ENCODE data around the gene EFNA1. TPM values are rescaled to one million over a fixed set of nuclear protein-coding genes. Genes with fewer than 3 reads are reported as not detected.
A peak's percentile ranks its signal among the peaks of the same experiment; 100 is the strongest.

EFNA1 gene
- total and polyA plus RNA-seq, 2 of the 13 experiments (the other 11 are each of a cell fraction or from before 2014, with no cell fraction given), result 81.8 to 874 TPM

DNA sequence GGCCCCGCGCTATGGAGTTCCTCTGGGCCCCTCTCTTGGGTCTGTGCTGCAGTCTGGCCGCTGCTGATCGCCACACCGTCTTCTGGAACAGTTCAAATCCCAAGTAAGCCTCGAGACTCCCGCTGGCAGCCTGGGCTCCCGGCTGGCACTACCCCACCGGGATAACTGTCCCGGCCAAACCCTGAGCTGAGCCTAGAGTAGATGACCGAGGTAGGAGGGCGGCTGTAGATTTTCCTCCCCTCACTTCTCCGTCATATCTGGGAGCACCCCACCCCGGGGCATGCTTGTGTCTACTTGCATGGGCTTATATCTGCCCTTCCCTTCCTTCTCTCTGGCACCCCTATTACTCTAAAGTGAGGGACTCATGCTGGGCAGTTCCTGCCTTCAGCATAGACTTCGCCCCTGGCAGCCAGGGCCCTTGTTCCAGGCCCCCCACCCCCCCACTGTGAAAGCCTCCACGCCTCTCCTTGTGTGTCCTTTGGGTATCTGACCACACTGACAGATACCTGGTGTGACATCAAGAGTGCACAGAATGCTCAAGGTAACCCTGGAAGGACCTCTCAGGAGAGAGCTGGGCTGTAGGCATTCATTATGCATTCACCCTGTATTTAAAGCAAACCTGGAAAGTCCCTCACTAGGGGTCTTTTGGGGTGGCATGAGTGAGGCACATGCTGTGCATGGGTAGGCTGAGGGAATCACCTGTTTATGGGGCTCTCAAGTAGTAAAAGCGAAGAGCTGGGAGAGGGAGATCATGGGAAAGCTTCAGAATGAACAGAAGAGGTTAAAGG, 485 bp downstream of the EFNA1 start (continued):
- TF ChIP-seq, protein P1, sequence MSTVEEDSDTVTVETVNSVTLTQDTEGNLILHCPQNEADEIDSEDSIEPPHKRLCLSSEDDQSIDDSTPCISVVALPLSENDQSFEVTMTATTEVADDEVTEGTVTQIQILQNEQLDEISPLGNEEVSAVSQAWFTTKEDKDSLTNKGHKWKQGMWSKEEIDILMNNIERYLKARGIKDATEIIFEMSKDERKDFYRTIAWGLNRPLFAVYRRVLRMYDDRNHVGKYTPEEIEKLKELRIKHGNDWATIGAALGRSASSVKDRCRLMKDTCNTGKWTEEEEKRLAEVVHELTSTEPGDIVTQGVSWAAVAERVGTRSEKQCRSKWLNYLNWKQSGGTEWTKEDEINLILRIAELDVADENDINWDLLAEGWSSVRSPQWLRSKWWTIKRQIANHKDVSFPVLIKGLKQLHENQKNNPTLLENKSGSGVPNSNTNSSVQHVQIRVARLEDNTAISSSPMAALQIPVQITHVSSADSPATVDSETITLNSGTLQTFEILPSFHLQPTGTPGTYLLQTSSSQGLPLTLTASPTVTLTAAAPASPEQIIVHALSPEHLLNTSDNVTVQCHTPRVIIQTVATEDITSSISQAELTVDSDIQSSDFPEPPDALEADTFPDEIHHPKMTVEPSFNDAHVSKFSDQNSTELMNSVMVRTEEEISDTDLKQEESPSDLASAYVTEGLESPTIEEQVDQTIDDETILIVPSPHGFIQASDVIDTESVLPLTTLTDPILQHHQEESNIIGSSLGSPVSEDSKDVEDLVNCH (CRISPR knock-in tag; IDR thresholded peaks at IDR 0.05), result no peak
- TF ChIP-seq SP140L (CRISPR knock-in tag; IDR thresholded peaks at IDR 0.05; ENCODE audit: borderline replicate concordance), result no peak
- TF ChIP-seq, protein P2, sequence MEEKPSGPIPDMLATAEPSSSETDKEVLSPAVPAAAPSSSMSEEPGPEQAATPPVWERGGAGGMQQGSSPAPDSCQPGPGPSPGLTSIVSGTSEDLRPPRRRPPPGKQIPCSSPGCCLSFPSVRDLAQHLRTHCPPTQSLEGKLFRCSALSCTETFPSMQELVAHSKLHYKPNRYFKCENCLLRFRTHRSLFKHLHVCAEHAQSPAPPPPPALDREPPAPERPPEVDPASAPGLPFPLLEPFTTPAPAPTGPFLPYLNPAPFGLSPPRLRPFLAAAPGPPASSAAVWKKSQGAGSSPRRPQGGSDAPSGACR (CRISPR knock-in tag; IDR thresholded peaks at IDR 0.05), result no peak
- TF ChIP-seq NFKB2 (CRISPR knock-in tag; IDR thresholded peaks at IDR 0.05; ENCODE audit: borderline replicate concordance), result 0 out of 2 replicates have a peak, but pooled peaks have one; percentile 18
- TF ChIP-seq KDM4B (CRISPR knock-in tag; IDR thresholded peaks at IDR 0.05), result 0 out of 2 replicates have a peak, but pooled peaks have one; percentile 18
- TF ChIP-seq ATF7-NPFF (CRISPR knock-in tag; IDR thresholded peaks at IDR 0.05; ENCODE audit: low read depth), result 0 out of 2 replicates have a peak, but pooled peaks have one; percentile 14
- TF ChIP-seq, protein P3, sequence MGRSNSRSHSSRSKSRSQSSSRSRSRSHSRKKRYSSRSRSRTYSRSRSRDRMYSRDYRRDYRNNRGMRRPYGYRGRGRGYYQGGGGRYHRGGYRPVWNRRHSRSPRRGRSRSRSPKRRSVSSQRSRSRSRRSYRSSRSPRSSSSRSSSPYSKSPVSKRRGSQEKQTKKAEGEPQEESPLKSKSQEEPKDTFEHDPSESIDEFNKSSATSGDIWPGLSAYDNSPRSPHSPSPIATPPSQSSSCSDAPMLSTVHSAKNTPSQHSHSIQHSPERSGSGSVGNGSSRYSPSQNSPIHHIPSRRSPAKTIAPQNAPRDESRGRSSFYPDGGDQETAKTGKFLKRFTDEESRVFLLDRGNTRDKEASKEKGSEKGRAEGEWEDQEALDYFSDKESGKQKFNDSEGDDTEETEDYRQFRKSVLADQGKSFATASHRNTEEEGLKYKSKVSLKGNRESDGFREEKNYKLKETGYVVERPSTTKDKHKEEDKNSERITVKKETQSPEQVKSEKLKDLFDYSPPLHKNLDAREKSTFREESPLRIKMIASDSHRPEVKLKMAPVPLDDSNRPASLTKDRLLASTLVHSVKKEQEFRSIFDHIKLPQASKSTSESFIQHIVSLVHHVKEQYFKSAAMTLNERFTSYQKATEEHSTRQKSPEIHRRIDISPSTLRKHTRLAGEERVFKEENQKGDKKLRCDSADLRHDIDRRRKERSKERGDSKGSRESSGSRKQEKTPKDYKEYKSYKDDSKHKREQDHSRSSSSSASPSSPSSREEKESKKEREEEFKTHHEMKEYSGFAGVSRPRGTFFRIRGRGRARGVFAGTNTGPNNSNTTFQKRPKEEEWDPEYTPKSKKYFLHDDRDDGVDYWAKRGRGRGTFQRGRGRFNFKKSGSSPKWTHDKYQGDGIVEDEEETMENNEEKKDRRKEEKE (IDR thresholded peaks at IDR 0.05), result no peak
- no peak for TF ChIP-seq MXD4 (CRISPR knock-in tag; IDR thresholded peaks at IDR 0.05)
- no peak for TF ChIP-seq ZNF224 (CRISPR knock-in tag; IDR thresholded peaks at IDR 0.05)
- no peak for TF ChIP-seq ARNT (IDR thresholded peaks at IDR 0.05)
- no peak for TF ChIP-seq FOSL2 (CRISPR knock-in tag; IDR thresholded peaks at IDR 0.05)
- TF ChIP-seq, protein P4, sequence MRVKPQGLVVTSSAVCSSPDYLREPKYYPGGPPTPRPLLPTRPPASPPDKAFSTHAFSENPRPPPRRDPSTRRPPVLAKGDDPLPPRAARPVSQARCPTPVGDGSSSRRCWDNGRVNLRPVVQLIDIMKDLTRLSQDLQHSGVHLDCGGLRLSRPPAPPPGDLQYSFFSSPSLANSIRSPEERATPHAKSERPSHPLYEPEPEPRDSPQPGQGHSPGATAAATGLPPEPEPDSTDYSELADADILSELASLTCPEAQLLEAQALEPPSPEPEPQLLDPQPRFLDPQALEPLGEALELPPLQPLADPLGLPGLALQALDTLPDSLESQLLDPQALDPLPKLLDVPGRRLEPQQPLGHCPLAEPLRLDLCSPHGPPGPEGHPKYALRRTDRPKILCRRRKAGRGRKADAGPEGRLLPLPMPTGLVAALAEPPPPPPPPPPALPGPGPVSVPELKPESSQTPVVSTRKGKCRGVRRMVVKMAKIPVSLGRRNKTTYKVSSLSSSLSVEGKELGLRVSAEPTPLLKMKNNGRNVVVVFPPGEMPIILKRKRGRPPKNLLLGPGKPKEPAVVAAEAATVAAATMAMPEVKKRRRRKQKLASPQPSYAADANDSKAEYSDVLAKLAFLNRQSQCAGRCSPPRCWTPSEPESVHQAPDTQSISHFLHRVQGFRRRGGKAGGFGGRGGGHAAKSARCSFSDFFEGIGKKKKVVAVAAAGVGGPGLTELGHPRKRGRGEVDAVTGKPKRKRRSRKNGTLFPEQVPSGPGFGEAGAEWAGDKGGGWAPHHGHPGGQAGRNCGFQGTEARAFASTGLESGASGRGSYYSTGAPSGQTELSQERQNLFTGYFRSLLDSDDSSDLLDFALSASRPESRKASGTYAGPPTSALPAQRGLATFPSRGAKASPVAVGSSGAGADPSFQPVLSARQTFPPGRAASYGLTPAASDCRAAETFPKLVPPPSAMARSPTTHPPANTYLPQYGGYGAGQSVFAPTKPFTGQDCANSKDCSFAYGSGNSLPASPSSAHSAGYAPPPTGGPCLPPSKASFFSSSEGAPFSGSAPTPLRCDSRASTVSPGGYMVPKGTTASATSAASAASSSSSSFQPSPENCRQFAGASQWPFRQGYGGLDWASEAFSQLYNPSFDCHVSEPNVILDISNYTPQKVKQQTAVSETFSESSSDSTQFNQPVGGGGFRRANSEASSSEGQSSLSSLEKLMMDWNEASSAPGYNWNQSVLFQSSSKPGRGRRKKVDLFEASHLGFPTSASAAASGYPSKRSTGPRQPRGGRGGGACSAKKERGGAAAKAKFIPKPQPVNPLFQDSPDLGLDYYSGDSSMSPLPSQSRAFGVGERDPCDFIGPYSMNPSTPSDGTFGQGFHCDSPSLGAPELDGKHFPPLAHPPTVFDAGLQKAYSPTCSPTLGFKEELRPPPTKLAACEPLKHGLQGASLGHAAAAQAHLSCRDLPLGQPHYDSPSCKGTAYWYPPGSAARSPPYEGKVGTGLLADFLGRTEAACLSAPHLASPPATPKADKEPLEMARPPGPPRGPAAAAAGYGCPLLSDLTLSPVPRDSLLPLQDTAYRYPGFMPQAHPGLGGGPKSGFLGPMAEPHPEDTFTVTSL (CRISPR knock-in tag; IDR thresholded peaks at IDR 0.05; ENCODE audit: borderline replicate concordance), result no peak
- TF ChIP-seq ATM (IDR thresholded peaks at IDR 0.05; ENCODE audit: borderline replicate concordance), result no peak
- no peak for TF ChIP-seq NFYC (CRISPR knock-in tag; IDR thresholded peaks at IDR 0.05)
- TF ChIP-seq ZNF263 (CRISPR knock-in tag; IDR thresholded peaks at IDR 0.05), result no peak
- TF ChIP-seq, protein P5, sequence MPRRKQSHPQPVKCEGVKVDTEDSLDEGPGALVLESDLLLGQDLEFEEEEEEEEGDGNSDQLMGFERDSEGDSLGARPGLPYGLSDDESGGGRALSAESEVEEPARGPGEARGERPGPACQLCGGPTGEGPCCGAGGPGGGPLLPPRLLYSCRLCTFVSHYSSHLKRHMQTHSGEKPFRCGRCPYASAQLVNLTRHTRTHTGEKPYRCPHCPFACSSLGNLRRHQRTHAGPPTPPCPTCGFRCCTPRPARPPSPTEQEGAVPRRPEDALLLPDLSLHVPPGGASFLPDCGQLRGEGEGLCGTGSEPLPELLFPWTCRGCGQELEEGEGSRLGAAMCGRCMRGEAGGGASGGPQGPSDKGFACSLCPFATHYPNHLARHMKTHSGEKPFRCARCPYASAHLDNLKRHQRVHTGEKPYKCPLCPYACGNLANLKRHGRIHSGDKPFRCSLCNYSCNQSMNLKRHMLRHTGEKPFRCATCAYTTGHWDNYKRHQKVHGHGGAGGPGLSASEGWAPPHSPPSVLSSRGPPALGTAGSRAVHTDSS (CRISPR knock-in tag; conservative IDR thresholded peaks at IDR 0.05), result no peak

Data from HepG2 (cell line).